ENCODE data around the gene THAP7.
A peak's percentile ranks its signal among the peaks of the same experiment; 100 is the strongest.

The THAP7 gene

DNA sequence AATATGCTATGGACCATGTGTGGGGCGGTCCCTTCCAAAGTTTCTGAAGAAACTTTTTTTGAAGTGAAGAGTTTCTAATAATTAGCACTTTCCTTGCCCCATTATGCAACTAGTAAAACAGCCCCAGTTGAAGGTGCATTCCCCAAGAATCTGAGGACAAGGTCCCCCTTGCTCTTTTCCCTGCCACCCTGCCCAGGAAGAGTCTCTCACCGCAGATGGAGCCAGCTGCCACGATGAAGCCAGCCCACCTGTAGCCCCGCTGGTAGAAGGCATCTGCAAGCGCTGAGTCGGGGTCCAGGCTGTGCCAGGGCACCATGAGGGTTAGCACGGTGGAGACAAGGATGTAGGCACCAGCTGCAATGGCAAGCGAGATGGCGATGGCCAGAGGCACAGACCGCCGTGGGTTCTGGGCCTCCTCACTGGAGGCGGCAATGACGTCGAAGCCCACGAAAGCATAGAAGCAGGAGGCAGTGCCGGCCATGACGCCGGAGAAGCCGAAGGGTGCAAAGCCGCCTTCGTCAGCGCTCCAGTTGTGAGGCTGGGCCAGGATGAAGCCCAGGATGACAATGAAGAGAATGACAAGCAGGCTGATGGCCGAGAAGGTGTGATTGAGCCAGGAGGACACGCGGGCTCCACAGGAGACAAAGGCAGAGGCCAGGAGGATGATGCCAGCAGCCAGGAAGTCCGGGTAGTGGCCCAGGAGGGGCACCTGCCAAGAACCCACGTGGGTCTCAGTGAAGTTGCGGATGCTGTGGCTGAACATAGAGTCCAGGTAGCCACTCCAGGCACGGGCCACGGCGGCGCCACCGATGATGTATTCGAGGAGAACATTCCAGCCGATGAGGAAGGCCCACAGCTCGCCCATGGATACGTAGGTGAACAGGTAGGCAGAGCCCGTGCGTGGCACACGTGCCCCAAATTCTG is 29.0 kb upstream of the THAP7 start:
- DNase-seq: no peak

DNA sequence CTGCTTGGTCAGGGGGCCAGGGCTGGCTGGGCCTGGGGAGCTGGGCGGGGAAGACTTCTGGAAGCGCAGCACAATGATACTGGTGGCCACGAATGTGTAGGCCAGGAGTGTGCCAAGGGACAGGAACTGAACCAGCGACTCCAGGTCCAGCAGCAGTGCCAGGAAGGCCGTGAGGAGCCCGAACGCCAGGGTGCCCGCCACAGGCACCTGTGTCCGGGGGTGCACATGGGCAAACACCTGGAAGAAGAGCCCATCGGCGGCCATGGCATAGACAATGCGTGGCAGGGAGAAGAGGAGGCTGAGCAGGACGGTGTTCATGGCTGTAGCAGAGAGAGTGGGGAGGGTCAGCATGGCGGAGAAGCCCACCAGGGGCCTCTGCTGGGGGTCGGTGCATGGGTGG is 28.1 kb upstream of the THAP7 start:
- no peak for DNase-seq

DNA sequence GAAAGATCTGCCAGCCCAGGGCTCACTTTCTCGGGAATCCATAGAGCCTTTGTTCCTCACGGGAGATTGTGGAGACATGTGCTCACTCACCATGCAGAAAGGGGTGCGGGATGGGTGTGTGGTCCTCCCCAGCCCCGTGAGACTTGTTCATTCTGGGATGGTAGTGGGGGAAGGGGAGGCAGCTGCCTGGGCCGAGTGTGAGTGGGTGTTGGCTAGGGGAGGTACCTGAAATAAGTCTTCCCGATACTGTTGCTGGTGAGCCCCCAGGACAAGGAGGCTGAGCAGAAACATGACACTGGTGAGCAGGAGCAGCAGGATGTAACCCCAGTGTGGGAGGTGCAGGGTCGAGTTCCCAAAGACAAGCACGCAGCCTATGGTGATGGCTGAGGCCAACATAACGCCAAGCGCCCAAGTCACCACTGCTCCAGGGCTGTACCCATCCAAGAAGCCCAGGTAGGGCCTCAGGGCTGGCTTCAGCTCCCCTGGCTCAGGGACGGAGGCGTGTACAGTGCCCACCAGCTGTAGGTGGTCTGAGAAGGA is 27.6 kb upstream of the THAP7 start:
- no peak for DNase-seq

DNA sequence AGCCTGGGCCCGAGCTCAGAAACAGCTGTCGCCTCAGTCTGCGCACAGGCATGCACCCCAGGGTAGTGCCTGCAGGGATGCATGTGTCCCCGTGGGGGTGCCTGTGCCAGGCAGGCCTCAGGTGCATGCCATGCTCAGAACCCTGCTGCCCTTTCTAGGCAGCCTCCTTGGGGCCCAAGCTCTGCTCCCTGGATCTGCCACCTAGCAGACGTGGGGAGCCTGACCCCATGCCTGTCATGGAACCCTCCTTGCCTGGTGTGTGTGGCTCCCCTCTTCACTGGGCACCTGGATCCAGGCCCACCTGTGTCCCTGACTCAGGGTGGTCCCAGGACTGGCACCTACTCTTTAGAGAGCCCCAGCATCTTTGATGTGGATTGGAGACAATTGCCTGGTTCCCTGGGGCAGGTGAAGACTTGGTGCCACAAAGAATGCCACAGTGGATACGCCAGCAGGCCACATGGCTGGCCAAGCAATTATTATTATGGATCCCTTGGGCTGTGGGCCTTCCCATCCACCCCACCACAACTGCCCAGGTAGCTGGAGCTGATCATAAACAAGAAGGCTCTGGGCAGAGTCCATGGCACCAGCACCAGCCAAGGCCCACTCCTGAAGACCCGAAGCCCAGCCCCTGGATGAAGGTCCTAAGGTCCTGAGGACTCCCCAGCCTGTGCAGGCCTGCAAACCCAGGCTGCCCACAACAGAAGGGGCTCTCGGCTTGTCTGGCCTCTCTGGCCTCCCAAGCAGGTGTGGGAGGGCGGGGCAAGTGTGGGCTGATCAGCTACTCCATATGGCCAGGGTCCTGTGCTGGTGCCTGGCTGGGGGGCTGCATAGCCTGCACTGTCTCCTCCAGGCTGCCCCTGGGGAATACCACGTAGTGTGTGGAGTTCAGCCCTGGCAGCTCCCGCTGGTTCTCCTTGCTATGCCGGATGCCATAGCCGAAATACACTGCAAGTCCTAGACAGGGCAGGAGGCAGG is 26.6 kb upstream of the THAP7 start:
- no peak for DNase-seq

DNA sequence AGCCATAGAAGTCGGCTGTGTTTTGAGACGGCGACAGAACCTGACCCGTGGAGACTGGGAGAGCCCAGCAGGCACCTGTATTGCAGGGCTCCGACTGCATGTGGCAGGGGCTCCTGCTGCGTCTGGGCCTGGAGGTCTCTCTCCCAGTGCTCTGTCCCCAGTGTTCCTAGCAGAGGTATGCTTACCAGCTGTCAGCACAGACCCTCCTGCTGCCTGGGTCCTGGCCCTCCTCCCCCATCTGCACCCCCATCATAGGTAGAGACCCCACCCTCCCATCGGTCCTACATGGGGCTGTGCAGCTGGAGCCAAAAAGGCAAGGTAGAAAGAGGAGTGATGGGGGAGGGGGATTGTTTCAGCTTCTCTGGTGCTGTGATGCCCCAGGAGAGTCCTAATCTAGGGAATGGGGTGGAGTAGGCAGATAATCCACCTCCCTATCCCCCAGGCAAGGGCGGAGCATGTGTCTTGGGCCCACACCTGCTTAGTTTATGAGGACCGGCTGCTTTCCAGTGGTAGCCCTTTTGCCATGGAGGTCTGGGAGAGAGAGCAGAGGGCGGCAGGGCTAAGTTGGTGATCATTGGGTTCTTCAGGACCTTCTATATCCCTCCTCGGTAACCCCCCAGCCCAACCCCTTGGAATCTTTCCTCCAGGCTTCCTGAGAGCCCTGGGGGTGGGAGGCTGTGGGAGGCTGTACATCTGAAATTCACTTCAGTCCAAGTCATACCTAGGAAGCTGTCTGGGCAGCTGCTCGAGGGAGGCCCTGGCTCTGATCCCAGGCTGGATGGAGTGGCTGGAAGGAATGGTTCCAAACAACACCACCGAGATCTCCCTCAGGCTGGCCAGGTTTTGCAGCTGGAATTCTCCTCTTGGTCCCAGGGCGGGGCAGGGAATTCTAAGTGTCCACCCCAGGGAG is 25.1 kb upstream of the THAP7 start:
- peak; percentile 56 for DNase-seq

DNA sequence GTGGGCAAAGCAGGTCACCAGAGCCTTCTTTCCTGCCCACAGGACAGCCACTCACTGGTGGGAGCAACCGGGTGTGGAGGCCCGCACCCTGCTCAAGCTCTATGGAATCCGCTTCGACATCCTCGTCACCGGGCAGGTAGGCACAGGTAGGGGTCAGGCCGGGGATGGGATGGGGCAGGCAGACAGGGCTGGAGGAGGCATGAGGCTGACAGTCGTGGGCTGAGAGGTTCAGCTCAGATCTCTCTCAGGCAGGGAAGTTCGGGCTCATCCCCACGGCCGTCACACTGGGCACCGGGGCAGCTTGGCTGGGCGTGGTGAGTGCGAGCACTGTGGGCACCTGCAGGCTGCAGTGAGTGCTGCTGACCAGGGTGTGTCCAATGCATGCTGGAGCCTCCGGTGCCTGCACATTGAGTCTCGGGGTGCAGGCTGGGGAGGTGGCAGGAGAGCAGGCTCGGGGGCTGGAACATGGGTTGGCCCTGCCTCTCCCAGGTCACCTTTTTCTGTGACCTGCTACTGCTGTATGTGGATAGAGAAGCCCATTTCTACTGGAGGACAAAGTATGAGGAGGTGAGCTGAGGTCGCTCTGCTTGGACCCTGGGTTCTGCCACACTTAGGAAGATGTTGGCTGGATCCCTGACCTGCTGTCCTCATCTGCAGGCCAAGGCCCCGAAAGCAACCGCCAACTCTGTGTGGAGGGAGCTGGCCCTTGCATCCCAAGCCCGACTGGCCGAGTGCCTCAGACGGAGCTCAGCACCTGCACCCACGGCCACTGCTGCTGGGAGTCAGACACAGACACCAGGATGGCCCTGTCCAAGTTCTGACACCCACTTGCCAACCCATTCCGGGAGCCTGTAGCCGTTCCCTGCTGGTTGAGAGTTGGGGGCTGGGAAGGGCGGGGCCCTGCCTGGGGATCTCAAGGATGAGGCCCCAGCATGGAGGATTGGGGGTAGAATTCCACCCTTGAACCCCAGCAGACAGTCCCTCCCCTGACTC is 24.1 kb upstream of the THAP7 start:
- DNase-seq: no peak

DNA sequence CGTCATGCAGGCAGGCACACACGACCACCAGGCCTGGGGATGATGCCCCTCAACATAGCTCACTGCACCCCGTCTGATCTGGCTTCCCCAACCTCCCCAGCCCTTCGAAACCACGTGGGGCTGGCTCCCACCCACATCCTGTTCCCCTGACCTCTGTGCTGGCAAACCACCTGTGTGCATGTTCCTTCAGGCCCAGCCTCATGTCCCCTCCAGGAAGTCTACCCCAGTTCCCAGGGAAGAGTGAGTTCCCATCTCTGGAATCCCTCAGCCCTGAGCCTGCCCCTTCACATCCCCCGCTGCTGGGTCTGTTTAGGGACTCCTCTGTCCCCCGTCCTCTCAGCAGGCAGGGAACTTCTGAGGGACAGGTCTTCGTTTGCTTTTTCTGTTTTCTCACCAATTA is 23.3 kb upstream of the THAP7 start:
- no peak for DNase-seq

DNA sequence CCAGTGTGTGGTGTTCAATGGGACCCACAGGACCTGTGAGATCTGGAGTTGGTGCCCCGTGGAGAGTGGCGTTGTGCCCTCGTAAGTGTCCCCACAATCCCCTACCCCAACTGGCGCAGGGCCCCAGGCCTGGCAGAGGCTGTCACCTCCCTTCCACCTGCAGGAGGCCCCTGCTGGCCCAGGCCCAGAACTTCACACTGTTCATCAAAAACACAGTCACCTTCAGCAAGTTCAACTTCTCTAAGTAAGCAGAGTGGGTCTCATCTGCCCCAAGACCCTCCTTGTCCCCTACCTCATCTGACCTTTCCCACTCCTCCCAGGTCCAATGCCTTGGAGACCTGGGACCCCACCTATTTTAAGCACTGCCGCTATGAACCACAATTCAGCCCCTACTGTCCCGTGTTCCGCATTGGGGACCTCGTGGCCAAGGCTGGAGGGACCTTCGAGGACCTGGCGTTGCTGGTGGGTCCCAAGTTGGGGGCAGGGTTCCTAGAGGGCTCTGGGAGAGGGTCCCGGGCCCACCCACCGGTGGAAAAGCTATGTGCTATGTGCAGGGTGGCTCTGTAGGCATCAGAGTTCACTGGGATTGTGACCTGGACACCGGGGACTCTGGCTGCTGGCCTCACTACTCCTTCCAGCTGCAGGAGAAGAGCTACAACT is 21.2 kb upstream of the THAP7 start:
- no peak for DNase-seq

DNA sequence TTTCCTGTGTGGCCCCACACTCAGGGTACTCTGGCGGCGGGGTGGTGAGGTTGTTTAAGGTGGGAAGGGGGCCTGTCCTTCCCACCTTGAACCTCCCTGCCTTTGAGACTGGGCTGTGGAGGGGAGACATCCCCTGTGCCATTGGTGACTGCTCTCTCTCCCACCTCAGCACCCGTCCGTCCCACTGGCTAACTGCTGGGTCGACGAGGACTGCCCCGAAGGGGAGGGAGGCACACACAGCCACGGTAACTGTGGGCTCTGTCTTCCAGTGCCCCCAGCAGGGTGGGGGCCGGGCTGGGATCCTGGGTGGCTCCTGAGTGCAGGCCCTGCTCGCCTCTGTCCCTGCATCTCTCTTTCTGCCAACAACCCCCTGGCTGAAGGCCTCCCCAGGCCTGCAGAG is 20.6 kb upstream of the THAP7 start:
- no peak for DNase-seq

DNA sequence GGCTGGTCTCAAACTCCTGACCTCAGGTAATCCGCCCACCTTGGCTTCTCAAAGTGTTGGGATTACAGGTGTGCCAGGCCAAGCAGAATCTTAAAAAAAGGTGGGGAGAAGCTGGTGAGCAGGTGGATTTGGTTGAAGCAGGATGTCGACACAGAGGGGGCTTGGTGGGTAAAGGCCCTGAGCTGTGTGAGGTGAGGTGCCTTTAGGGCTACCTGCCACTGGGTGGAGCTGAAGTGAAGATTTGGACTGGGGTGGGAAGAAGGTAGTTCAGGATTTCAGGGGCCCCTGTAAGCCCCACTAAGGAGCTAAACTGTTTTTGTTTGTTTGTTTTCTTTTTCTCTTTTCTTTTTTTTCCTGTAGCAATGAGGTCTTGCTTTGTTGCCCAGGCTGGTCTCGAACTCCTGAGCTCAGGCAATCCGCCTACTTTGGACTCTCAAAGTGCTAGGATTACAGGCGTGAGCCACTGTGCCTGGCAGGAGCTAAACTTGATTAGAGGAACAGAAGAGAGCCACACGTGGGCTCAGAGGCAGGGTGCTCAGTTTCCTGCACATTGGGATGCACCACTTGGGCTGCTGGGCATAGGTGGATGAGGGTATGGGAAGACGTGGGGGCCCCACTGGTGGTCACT is 19.0 kb upstream of the THAP7 start:
- DNase-seq: no peak

DNA sequence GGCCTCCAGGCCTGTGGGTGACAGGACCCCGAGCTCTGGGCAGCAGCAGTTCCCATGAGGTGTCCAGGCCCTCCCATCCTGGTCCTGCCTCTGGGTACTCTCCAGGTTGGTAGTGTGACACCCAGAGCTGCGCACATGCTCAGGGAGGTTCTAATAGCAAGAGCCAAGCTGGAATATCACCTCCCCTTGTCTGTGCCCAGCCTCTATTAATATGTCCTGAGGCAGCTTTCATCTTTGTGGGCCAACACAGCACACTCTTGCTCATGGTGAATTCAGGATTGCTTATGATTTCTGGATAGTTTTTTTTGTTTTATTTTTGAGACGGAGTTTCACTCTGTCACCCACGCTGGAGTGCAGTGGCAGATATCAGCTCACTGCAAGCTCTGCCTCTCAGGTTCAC is 16.4 kb upstream of the THAP7 start:
- DNase-seq: no peak

DNA sequence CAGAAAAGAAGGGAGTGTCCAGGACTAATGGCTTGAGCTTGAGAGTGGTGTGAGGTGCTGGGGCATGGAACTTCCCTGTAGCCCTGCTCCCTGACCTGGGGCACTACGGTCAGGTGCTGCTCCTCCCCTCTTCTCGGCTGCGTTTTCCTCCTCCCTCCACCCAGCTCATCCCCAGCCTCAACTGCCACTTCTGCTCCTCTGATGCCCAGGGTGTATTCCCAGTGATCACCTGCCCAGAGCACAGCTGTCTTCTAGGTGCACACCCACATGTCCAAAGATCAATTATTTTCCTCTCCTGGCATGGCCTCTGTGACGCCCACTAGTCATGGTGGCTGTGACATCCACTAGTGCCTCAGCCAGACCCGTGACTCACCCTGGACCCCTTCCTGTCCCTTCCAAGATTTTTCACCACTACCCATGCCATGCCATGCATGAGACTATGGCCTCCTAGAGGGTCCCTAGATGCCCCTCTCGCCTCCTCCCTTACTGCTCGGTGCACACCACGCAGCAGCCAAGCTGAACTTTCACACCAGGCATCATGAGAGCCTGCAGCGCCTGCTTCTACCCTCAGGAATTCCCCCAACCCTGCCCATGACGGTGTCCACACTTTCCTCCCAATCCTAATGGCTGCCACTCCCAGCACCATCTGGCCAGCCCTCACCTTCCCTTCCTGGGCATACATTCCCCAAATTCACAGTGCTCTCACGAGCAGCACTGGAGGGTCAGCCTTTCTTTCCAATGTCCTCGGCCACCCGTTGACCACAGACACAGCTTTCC is 14.9 kb upstream of the THAP7 start:
- no peak for DNase-seq

DNA sequence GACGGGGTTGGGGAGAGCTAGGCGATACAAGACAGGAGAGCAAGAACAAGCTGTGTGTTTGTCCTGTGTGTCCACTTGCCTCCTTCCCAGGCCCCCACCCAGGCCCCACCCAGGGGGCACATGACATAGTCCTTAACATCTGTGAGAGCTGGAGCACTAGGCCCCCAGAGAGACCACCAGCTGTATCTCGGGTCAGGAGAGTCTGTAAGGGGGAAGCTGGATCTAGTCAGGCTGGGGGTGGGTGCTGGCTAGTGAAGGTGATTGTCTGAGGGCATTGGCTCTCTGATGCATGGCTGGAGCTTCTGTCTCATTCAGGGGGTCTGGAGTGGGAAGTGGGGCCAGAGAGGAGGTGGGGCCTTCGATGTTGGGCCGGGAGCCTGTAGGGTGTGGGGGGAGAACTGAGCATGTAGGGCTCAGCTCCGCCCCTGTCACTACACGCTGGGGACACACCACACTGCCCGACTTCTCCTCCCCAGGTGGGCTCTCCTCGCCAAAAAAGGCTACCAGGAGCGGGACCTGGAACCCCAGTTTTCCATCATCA is 13.6 kb upstream of the THAP7 start:
- DNase-seq: no peak

DNA sequence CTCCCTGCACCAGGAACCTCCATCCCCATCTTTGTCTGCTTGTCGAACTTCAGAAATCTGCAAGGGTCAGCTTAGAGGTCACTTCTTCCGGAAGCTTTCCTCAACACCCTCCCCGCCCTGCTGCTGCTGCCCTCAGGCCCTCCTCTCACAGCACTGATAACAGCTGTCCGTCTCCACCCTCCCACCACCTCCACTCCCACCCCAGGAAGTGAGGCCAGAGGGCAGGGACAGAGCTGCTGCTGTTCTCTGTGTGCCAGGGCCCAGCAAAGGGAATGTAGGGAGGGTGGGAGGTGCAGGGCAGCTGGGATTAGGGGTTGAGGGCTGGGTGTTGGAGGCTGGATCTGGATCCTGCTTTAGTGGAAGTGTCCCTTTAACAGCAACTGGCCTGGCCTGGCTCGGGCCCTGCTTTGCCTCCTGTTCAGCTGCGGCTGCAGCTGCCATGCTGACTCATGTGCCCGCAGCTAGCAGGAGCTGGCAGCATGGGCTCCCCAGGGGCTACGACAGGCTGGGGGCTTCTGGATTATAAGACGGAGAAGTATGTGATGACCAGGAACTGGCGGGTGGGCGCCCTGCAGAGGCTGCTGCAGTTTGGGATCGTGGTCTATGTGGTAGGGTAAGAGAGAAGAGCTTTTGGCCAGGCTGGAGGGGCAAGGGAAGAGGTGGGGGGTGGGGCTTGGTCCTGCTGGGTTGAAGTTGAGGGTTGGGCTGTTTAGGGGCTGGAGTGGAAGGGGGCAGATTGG is 13.0 kb upstream of the THAP7 start, which contains the start of gene P2RX6:
TSS of gene P2RX6 (plus strand) at position 440 of the 740 bp plus-strand sequence. CDS start at position 450, 10 bp downstream.
- peak; percentile 80 for DNase-seq

DNA sequence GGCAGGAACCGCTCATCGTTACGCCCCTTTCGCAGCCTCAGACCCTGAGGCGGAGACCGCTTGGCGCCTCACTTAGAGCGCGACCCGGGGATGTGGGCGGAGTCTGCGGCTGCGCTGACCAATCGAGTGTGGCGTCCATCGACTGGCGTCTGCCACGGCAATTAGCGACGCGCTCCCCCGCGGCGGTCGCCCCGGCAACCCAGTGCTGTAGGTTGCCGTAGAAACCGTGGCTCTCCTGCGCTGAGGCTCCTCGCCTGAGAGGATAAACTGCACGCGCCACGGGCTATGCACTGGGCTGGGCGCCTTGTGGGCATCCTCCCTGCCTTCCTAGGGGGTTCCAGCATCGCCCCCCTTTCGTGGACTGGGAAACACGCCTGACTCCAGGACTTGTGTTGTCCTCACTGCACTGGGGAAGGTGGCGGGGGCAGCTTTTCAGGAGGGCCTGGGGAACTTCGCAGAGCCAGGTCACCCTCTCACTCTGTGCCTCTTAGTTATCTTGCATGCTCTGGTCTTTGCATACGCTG is 12.3 kb upstream of the THAP7 start:
- DNase-seq: peak; percentile 92

DNA sequence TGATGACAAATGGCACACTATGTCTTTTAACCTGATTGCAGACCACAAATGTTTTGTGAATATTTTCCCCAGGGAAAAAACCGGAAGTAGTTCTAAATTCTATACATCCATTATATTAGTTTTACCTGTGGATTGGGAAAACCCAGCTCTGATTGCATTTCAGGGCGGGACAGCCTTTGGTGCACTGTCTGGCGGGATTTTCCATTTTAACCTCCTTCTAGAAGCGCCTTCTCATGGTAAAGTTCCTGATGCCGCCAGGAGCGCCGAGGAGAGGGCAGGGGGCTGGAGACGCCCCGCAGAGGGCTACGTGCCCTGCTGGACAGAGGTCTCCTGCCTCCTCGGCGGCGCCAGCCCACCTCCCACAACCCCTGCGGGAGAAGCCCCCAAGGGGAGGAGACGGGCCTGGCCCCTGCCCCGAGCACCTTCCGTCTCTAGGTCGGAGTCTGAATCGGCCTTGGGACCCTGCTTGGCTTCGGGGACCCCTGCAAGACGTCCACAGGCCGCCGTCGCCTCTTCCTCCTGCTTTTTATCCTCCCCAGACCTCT is 11.8 kb upstream of the THAP7 start:
- DNase-seq: no peak
